Hepatocyte (in vitro differentiated cells): ENCODE measurements around the gene PLS3. TPM values are rescaled to one million over a fixed set of nuclear protein-coding genes. Genes with fewer than 3 reads are reported as not detected.

Experiments
- DNase-seq: peaks from one replicate; pipeline ENCODE4 v3.0.0-alpha.2; 2016; ENCODE audit warnings: low spot score
- H2AFZ ChIP-seq: fragments of 200-600 bp; sonication (generic); 2 replicates; pipeline ENCODE4 v1.6.0; 2016; ENCODE audit warnings: antibody characterized with exemption, mild to moderate bottlenecking
- H3K27ac ChIP-seq: fragments of 200-600 bp; sonication (generic); 2 replicates; pipeline ENCODE4 v1.5.1; 2016; ENCODE audit warnings: mild to moderate bottlenecking
- H3K27me3 ChIP-seq: fragments of 200-600 bp; sonication (generic); 2 replicates; pipeline ENCODE4 v1.6.1; 2016
- H3K36me3 ChIP-seq: fragments of 200-600 bp; sonication (generic); replicated peaks from 2 replicates; pipeline ENCODE4 v1.5.1; 2016; ENCODE audit warnings: low read depth; ENCODE audit not compliant: insufficient read depth
- H3K4me1 ChIP-seq: fragments of 200-600 bp; sonication (generic); 2 replicates; pipeline ENCODE4 v1.5.1; 2016; ENCODE audit warnings: mild to moderate bottlenecking, moderate library complexity; ENCODE audit not compliant: insufficient read depth
- H3K4me2 ChIP-seq: fragments of 200-600 bp; sonication (generic); 2 replicates; pipeline ENCODE4 v1.6.0; 2016
- H3K4me3 ChIP-seq: fragments of 200-600 bp; sonication (generic); 2 replicates; pipeline ENCODE4 v1.5.1; 2016; ENCODE audit warnings: mild to moderate bottlenecking
- H3K79me2 ChIP-seq: fragments of 200-600 bp; sonication (generic); 2 replicates; pipeline ENCODE4 v1.6.0; 2017; ENCODE audit warnings: mild to moderate bottlenecking
- H3K9me2 ChIP-seq: fragments of 200-600 bp; sonication (generic); replicated peaks from 2 replicates; pipeline ENCODE4 v1.6.0; 2017; ENCODE audit warnings: mild to moderate bottlenecking; ENCODE audit not compliant: insufficient read depth
- H3K9me3 ChIP-seq: fragments of 200-600 bp; sonication (generic); 2 replicates; pipeline ENCODE4 v1.5.1; 2016; ENCODE audit warnings: low read depth, mild to moderate bottlenecking
- H4K20me1 ChIP-seq: fragments of 200-600 bp; sonication (generic); 2 replicates; pipeline ENCODE4 v1.6.0; 2016; ENCODE audit warnings: mild to moderate bottlenecking; ENCODE audit not compliant: insufficient read depth, poor library complexity, severe bottlenecking
- CTCF ChIP-seq: fragments of 200-600 bp; sonication (generic); IDR thresholded peaks from 2 replicates; pipeline ENCODE4 v1.5.1; 2016; ENCODE audit warnings: antibody characterized with exemption, mild to moderate bottlenecking; ENCODE audit not compliant: poor library complexity
- EZH2 ChIP-seq: fragments of 200-600 bp; sonication (generic); IDR thresholded peaks from 2 replicates; pipeline ENCODE4 v1.6.1; 2016; ENCODE audit warnings: antibody characterized with exemption, mild to moderate bottlenecking, borderline replicate concordance
- EZH2phosphoT487 ChIP-seq: fragments of 200-600 bp; sonication (generic); IDR thresholded peaks from one replicate; pipeline ENCODE4 v1.6.1; 2018; ENCODE audit warnings: antibody characterized with exemption, mild to moderate bottlenecking, low read depth, moderate library complexity; ENCODE audit not compliant: unreplicated experiment, severe bottlenecking
- WGBS: methylation state at CpG from one replicate; pipeline ENCODE4 v1.1.6; 2016; ENCODE audit warnings: low lambda C conversion rate; ENCODE audit errors: missing lambda C conversion rate; 5-methylcytosine and 5-hydroxymethylcytosine counted together
- polyA plus RNA-seq: library from polyadenylated mRNA; unstranded; fragments of >200 nt; fragmentation: Nextera tagmentation; extraction: Ambion mirVana; gene quantifications from 2 replicates; pipeline ENCODE4 v1.2.1, GENCODE V29; 2016
- total RNA-seq: library from RNA; depleted of rRNA; stranded (reverse); fragments of >200 nt; gene quantifications from 2 replicates; pipeline ENCODE4 v1.2.3, GENCODE V29; 2014

PLS3 gene
- total and polyA plus RNA-seq, 2 experiments from 2014 or later = 277 to 361 TPM

- no peaks in the 10 kb centered on the region for H3K4me1 ChIP-seq
- no peak for DNase-seq
- H3K79me2 ChIP-seq = no peaks in the 10 kb centered on the region
- no peak overlapping the region for H2AFZ ChIP-seq
- H4K20me1 ChIP-seq = no peaks in the 10 kb centered on the region
- H3K4me2 ChIP-seq = no peak overlapping the region
- H3K27me3 ChIP-seq = no peaks in the 10 kb centered on the region
- H3K9me2 ChIP-seq = no peaks in the 10 kb centered on the region
- 84% methylated on average over 7 of the region's 7 CpGs for WGBS
- no peaks in the 10 kb centered on the region for H3K9me3 ChIP-seq
- H3K36me3 ChIP-seq = no peaks in the 10 kb centered on the region
- no peak overlapping the region for H3K27ac ChIP-seq
- no peak for TF ChIP-seq EZH2
- no peak overlapping the region for H3K4me3 ChIP-seq
Observed at GRCh38 chrX:115525486-115525885, 35.5 kb upstream of the PLS3 start.

DNA sequence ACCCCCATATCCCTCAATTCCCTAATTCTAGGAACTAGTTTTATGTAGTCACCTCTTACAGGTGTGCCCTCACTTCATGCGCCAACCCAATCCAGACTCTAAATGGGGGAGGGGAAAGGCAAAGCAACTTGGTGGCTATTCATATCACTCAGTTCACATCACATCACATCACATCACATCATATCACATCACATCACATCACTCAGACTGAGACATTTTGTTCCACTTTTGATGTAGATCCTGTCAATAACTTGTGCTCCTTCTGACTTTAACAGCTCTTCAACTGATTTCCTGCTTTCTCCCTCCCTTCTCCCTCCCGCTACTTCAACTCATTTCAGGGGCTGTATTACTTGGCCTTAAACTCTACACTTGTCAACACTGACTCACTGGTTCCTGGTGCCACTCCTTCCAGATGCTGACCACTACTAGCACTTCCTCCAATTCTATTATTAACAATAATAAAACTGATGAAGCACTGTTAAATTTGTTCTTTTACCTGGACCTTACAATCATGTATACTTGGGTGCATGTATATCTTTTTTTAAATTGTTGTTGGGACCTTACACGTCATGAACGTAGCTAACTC is 29.1 kb upstream of the PLS3 start:
- Histone ChIP-seq H3K27me3 (no peaks in the 10 kb centered on the region), H3K4me2 (no peak overlapping the region)
- 89% methylated on average over 4 of the region's 4 CpGs for WGBS

DNA sequence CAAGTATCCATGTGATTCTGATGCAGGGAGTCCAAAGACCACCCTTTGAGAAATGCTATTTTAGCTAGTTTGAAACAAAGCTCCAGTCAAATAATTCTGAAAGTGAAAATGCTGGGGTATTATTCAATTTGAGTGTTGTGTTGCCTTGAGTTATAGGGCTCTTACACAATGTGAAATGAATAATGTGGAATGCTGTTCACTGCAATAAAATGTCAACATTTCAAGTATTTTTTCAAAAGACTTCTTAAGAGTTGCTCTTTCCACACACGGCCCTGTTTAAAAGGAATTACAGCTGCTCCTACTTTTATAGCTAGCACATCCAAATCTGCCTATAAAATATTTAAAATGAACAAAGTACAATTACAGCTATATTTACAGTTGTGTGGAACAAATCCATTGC is 27.5 kb upstream of the PLS3 start:
- Histone ChIP-seq H3K79me2 (no peaks in the 10 kb centered on the region), H2AFZ (no peak overlapping the region), H3K4me3 (no peak overlapping the region), H3K9me3 (no peaks in the 10 kb centered on the region), H3K36me3 (no peaks in the 10 kb centered on the region), H3K9me2 (no peaks in the 10 kb centered on the region), H3K27ac (peak overlapping the region; percentile 69), H3K4me2 (peak overlapping the region; percentile 12), H3K4me1 (peaks cover 6% of the 10 kb centered on the region), H4K20me1 (no peaks in the 10 kb centered on the region), H3K27me3 (no peaks in the 10 kb centered on the region)
- DNase-seq = peak; percentile 13
- WGBS = 36% methylated on average over 1 of the region's 1 CpG
- no peak for TF ChIP-seq EZH2
- no peak for TF ChIP-seq CTCF
- TF ChIP-seq EZH2phosphoT487 = no peak

More for the DNA sequence above, 29.1 kb upstream of the PLS3 start:
- TF ChIP-seq EZH2 (no peak), EZH2phosphoT487 (no peak)
- no peak overlapping the region for H3K27ac ChIP-seq
- H3K4me1 ChIP-seq = peaks cover 6% of the 10 kb centered on the region
- no peak for DNase-seq
- H3K79me2 ChIP-seq = no peaks in the 10 kb centered on the region
- H4K20me1 ChIP-seq = no peaks in the 10 kb centered on the region
- no peak overlapping the region for H3K4me3 ChIP-seq
- no peaks in the 10 kb centered on the region for H3K9me2 ChIP-seq
- no peak overlapping the region for H2AFZ ChIP-seq
- H3K9me3 ChIP-seq = no peaks in the 10 kb centered on the region
- no peaks in the 10 kb centered on the region for H3K36me3 ChIP-seq

GRCh38 chrX:115534383-115534782 is 26.6 kb upstream of the PLS3 start:
- Histone ChIP-seq H3K9me3 (no peaks in the 10 kb centered on the region), H3K9me2 (no peaks in the 10 kb centered on the region), H3K4me3 (no peak overlapping the region), H2AFZ (no peak overlapping the region), H3K36me3 (no peaks in the 10 kb centered on the region), H4K20me1 (no peaks in the 10 kb centered on the region), H3K79me2 (no peaks in the 10 kb centered on the region), H3K27ac (peak overlapping the region; percentile 69), H3K4me1 (peaks cover 6% of the 10 kb centered on the region), H3K4me2 (no peak overlapping the region), H3K27me3 (no peaks in the 10 kb centered on the region)
- WGBS = 93% methylated on average over 1 of the region's 1 CpG
- DNase-seq = no peak
- no peak for TF ChIP-seq EZH2
- TF ChIP-seq CTCF = no peak
- TF ChIP-seq EZH2phosphoT487 = no peak
